HG03521 (cell line): ENCODE results near the gene CLEC2A.
"Not testable (repeated sequence)": the region's sequence is repeated elsewhere in the genome, so short reads cannot be mapped to it uniquely, and the experiment has no call there.

Experiments
- ATAC-seq: cut with Tn5 transposase; IDR thresholded peaks from one replicate; pipeline ENCODE4 v1.9.1; 2021; ENCODE audit warnings: mild to moderate bottlenecking, moderate library complexity; ENCODE audit not compliant: unreplicated experiment

The CLEC2A gene

DNA sequence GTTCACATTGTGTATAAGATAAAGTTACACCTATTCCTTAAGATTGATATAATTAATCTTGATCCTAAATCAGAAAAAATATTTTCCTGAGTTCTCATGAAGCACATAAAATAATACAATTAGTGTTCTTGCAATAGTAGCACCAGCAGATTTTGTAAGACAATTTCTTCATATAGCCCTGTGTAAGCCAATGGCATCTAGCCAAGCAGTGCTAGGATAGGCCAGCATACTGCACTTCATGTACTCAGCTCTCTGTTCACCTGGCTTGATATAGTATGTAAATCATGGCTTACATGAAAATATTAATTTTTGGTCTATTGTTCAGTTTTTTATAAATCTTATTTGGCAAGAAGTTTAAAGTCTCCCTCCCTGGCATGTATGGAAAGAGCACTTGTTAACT is 49.0 kb downstream of the CLEC2A start:
- no peak for ATAC-seq

DNA sequence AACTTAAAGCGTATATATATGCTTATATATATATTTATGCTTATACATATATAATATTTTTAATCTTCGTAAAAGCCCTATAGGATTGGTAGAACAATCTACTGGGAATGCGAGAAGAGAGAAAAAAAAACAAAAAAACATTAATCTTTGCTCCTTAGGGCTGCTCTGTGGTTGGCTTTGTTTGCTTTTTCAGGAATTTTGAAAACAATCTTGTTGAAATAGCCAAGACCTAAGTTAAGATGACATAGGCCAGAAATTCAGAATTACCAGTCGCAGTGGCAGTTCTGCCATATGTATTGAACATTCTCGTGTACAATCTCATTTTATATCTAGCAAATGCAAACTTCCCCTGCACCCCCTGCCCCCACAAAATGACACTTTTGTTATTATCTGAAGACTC is 50.2 kb downstream of the CLEC2A start:
- ATAC-seq, result no peak

DNA sequence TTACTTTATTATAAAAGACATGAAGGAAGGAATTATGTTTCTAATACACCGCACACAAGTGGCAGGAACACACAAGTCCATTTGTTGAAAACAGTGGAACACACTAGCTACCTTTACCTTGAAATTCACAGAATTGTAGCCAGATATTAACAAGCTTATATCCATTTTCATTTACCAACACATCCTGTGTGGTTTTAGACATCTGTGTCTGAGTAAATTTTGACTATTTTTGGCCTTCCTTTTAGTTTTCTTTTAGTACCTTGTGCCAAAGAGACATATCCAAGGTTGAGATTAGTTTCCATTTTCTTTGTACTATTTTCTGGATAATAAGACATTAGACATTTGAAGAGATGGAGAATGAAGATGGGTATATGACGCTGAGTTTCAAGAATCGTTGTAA is 50.9 kb downstream of the CLEC2A start, which contains the start of gene KLRF2:
Gene KLRF2 (plus strand): TSS at position 244 of the 400 bp plus-strand sequence. CDS start 107 bp downstream, at position 351.
- no peak for ATAC-seq

DNA sequence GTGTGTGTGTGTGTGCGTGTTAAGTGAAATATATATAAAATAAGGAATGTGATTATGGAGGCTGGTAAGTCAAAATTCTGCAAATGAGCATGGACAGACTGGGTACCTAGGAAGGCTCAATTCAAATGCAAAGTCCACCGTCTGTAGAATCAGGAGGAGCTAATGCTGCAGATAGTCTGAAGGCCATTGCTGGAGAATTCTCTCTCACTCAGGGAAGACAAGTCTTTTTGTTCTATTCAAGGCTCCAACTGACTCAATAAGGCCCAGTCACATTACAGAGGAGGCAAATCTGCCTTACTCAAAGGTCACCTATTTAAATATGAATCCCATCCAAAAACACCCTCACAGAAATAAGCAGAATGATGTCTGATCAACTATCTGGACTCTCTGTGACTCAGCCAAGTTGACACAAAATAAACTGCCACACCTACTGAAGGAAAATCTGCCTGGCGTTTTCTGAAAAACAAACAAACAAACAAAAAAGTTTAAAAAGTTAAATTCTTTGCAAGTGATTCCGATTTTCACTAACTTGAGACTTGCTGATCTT is 51.6 kb downstream of the CLEC2A start:
- no peak for ATAC-seq

DNA sequence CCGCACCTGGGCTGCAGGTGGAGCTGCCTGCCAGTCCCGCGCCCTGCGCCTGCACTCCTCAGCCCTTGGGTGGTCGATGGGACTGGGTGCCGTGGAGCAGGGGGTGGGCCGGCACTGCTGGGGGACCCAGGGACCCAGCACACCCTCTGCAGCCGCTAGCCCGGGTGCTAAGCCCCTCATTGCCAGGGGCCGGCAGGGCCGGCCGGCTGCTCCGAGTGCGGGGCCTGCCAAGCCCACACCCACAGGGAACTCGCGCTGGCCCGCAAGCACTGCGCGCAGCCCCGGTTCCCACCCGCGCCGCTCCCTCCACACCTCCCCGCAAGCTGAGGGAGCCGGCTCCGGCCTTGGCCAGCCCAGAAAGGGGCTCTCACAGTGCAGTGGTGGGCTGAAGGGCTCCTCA is 56.0 kb downstream of the CLEC2A start:
- not testable (repeated sequence) for ATAC-seq

DNA sequence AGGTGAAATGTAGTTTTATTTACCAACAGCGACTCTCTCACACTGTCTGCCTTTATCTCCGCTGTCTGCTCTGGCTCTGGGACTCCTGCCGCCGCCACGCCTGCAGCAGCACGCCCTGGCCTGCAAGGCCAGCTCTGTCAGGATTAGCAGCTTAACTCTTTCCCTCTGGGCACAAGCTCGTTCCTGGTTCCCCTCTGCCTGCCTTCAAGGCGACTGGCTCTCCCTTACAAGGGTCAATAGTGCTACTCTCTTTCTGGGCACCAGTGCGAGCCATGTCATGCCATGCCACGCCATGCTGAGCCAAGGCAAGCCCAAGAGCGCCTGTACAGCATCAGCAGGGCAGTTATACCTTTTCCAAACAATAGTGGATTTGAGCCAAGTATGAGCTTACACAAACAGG is 59.4 kb downstream of the CLEC2A start:
- ATAC-seq, result no peak

DNA sequence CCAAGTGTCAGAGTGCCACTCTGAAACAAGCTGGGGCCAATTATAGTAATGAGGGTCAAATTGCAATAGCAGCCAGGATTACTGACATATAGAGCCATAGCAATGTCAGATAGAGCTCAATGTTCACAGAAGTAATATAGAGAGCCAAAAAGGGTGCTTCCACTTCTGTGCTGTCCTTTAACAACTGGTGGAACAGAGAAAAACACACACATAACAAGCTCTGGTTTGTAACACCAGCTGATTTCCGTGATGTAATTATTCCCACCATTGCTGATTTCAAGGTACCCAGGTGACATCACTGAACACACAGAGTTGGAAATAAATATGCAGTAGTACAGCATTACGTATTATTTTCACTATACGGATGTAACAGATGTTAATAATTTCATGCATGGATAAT is 60.0 kb downstream of the CLEC2A start:
- ATAC-seq, result no peak

DNA sequence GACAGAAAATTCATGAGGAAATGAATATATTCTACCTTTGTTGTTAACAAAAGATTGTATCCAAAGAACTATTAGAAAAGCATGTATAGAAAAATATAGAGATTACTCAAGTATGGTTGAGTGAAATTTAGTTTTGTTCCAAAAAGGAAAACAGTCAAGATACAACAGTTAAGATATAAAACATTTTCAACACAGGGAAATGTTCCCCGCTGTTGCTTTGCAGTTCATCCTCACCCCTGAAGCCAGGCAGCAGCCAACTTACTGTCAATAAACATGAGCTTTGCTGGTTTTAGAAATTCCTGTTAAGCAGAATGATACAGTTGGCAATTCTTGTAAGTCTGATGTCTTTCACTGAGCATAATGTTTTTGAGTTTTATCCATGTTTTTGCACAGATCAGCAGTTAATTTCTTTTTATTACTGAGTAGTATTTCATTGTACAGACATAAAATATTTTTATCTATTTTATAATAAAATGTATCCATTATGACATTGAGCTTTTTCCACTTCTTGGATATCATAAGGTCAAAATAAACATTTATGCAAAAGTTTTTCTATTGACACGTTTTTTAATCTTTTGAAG is 61.8 kb downstream of the CLEC2A start:
- ATAC-seq, result no peak

DNA sequence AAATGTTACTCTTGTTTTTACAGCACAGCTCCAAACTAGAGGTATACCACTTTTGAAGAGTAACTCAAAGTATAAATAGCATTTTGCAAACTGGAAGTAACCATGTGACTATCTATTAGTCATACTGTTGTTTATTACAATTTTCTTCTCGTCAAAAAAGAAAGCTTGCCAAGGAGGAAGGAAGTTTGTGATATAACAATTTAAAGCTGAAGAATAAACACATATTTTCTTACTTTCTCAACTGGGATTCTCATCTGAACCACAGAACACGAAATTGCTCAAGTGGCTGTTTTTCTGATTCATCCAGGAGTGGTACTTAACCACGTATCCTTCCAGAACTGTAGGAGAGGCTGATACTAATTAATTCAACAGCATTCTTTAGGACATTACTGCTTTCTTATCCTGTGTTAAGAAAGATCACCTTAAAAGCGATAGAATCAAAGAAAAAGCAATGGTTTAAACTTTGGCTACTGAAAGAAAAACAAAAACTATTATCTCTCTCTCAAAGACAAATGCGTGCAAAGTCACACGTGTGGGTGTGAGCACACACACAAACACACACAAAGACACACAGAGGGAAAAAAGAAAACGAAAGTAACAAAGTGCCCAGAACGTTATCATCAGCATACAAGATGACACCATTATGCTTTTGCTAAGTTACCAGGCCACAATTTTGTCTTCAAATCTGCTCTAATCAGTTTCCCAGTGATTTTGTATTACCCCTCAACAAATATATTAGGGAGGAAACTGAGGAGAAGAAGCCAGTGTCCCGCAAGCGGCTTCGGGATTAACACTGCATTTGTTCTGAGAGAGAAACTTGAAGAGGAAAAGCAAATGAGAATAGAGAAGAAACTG is 62.6 kb downstream of the CLEC2A start, which contains the start of gene CLEC2B:
Gene CLEC2B (minus strand): TSS at position 48 of the 855 bp plus-strand sequence.
- no peak for ATAC-seq

DNA sequence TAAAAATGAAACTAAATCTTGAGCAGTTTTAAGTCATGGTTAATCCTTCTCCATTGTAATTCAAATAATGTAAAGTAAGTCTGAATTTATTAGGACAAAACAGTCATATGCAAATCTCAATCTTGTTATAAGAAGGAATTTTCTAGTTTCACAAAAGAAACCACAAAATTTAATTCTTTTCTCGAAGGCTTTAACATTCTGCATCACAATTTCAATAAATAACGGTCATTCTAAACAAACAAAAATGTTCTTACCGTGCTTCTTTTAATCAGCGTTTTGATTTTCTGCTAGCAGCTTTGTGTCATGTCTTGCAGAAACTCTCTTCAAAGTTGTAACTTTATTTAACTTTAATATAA is 63.2 kb downstream of the CLEC2A start:
- no peak for ATAC-seq

DNA sequence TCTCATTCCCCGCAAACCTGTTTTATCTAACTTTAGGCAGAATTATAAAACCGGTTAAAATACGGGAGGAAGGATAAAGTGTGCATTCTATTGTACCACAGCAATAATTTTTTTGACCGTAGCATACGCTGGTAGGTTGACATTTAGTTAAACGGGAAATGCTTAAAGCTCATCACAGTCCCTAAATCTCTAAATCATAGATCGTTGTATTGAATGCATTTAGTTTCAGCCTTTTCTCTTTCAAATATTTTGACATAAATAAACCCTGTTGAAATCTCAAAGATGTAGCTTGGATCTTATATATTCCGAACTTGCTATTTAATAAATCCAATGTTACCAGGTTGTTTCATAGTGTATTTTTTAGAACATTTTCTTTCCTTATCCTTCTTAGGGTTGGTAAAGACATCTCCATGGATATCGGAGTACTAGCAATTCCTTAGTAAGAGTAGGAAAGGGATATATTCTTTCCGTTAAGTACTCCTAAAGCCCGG is 63.8 kb downstream of the CLEC2A start:
- no peak for ATAC-seq

DNA sequence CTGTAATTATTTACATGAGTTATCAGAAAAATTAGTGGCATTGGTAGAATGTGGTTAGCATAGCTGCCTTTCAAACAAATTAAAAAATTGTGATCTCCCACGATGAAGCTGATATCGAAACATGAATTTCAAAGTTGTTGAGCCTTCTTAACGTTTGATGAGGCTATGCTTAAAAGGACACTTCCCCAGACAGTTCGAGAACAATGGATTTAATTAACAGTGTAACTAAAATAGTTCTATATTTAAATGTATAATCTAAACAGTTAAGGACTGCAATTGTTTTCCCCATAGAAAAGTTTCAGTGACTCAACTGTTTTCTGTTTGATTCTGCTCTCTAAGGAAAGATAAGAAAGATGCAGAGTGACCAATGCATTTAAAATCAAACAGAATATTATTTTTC is 64.6 kb downstream of the CLEC2A start:
- no peak for ATAC-seq

DNA sequence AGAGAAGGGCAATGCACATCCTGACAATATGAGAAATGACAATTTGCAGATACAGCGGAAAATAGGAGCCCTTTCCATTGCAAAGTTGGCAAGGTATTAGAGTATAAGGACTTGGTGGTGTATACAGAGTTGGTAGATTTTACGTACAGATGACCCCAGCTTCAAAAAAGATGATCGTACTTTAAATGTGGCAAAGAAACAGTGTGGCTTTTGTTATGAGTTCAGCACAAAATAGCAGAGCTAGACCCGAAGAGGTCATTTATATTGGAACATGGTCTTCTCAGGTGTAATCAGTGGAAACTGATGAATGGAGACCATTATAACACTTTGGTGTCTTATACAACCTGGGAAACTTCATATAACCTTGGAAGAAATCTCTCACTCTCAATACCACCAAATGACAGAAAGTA is 65.3 kb downstream of the CLEC2A start:
- ATAC-seq, result no peak

DNA sequence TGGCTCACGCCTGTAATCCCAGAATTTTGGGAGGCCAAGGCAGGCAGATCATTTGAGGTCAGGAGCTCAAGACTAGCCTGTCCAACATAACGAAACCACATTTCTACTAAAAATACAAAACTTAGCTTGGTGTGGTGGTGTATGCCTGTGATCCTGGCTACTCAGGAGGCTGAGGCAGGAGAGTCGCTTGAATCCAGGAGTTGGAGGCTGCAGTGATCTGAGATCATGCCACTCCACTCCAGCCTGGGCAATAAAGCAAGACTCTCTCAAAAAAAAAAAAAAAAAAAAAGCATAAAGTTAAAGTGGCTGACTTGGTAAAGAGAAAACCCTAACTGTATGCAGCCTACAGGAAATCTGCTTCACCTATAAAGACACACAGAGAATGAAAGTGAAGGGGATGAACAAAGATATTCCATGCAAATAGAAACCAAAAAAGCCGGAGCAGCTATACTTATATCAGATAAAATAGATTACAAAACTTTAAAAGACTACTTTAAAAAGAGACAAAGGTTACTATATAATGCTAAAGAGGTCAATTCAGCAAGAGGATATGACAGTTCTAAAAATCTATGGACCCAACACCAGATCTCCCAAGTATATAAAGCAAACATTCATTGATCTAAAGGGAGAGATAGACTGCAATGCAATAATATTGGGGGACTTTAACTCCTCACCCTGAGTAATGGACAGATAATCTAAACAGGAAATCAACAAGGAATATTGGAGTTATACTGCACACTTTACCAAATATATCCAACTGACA is 67.1 kb downstream of the CLEC2A start:
- no peak for ATAC-seq
